Bronchial epithelial cell (primary cell): ENCODE data around the gene ICA1L. TPM values are rescaled to one million over a fixed set of nuclear protein-coding genes. Genes with fewer than 3 reads are reported as not detected.

Experiments used
- DNase-seq: peaks from one replicate; pipeline ENCODE4 v3.0.0-alpha.2; 2010; ENCODE audit warnings: low read depth
- FAIRE-seq: peaks from 2 replicates; lab custom pipeline; 2011; peaks lifted over from hg19 to GRCh38; lab: Jason Lieb, UNC
- H3K27me3 ChIP-seq: 2 replicates; pipeline ENCODE4 v1.5.1; 2011; ENCODE audit warnings: low read length; ENCODE audit not compliant: control insufficient read depth, insufficient read depth
- H3K36me3 ChIP-seq: 2 replicates; pipeline ENCODE4 v1.5.1; 2011; ENCODE audit warnings: low read length; ENCODE audit not compliant: control insufficient read depth, insufficient read depth
- H3K4me3 ChIP-seq: 2 replicates; pipeline ENCODE4 v1.5.1; 2011; ENCODE audit warnings: mild to moderate bottlenecking, low read depth, low read length, control low read depth
- total RNA-seq: library from RNA; depleted of rRNA; stranded (reverse); fragments of >200 nt; gene quantifications from 2 replicates; pipeline ENCODE4 v1.2.1, GENCODE V29; 2014
- TF ChIP-seq, protein P1 (sequence below): IDR thresholded peaks from 2 replicates; pipeline ENCODE4 v1.5.1; 2011; ENCODE audit warnings: mild to moderate bottlenecking, moderate library complexity, low read length, control low read depth, inconsistent platforms; ENCODE audit not compliant: insufficient read depth, severe bottlenecking

Gene ICA1L
- total RNA-seq, 1 donor from 2014 or later, result 1.6 TPM

DNA sequence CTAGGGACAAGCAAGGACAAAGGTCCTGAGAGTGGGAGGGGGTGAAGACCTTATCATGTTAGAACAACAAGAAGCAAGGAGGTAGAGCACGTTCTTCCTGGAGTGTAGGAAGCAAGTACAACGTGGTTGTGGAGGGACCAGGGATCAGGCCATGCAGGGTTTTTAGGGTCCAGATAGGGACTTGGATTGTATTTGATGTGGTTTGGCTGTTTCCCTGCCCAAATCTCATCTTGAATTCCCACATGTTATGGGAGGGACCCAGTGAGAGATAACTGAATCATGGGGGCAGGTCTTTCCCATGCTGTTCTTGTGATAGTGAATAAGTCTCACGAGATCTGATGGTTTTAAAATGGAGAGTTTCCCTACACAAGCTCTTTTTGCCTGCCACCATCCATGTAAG, 53.2 kb downstream of the ICA1L start:
- H3K36me3 ChIP-seq, result no peaks in the 10 kb centered on the region
- TF ChIP-seq, protein P1, sequence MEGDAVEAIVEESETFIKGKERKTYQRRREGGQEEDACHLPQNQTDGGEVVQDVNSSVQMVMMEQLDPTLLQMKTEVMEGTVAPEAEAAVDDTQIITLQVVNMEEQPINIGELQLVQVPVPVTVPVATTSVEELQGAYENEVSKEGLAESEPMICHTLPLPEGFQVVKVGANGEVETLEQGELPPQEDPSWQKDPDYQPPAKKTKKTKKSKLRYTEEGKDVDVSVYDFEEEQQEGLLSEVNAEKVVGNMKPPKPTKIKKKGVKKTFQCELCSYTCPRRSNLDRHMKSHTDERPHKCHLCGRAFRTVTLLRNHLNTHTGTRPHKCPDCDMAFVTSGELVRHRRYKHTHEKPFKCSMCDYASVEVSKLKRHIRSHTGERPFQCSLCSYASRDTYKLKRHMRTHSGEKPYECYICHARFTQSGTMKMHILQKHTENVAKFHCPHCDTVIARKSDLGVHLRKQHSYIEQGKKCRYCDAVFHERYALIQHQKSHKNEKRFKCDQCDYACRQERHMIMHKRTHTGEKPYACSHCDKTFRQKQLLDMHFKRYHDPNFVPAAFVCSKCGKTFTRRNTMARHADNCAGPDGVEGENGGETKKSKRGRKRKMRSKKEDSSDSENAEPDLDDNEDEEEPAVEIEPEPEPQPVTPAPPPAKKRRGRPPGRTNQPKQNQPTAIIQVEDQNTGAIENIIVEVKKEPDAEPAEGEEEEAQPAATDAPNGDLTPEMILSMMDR, result no peak
- FAIRE-seq (no peak), DNase-seq (no peak)
- no peaks in the 10 kb centered on the region for H3K27me3 ChIP-seq
- no peak overlapping the region for H3K4me3 ChIP-seq

DNA sequence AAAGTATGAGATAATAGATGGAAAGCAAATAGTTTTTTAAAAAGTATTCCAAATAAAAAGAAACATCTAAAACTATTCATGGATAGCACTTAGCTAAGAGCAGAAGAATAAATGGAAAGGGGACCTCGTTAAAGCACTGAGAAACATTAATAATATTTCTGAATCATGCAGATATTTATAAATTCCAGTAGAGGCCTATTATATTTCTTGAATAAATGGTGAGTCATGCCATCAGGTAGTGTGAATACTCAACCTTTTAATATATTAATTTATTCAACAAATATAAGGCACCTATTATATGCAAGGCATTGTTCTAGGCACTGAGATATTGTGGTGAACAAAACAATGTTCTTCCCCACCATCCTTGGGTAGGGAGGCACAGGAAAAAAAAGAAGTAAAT, 53.8 kb downstream of the ICA1L start:
- FAIRE-seq (no peak), DNase-seq (peak; percentile 54)
- Histone ChIP-seq H3K36me3 (no peaks in the 10 kb centered on the region), H3K4me3 (no peak overlapping the region), H3K27me3 (no peaks in the 10 kb centered on the region)
- TF ChIP-seq, protein P1, result no peak

DNA sequence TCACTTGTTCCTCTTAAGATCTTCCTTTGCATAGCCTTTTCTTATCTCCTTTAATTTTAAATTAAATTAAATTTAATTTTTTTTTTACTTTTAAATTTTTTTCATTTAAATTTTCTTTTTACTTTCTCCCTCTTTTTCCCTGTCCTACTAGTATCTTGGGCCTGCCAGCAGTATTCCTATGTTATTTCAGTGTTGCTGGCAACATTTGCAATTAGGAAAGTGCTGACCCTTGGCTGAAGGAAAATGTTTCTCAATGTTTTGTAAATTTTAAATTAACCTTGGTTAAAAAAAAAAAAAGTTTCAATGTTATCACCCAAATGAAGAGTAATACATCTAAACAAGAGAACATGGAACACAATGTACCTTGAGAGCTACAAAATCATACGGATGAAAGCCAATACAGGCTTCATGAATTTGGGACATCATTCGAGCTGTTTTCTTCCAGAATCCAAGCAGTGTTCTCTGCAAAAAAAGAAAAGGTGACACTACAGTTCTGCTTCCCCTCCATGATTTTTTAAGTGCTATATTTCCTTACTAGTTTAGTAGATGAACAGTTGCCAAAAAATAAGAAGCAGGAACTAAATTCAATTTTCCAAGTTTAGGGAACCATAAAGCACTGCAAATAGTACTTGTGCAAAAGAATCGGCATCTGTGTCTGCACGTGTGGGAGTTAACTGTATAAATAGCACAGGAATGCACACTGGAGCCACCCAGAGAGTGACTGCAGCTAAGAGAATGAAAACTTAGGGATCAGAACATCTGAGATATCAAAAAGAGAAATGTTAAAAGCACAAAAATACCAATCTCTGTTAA, 55.8 kb downstream of the ICA1L start:
- DNase-seq (no peak), FAIRE-seq (no peak)
- TF ChIP-seq, protein P1, result no peak
- no peak overlapping the region for H3K4me3 ChIP-seq
- H3K27me3 ChIP-seq, result no peaks in the 10 kb centered on the region
- H3K36me3 ChIP-seq, result no peaks in the 10 kb centered on the region

DNA sequence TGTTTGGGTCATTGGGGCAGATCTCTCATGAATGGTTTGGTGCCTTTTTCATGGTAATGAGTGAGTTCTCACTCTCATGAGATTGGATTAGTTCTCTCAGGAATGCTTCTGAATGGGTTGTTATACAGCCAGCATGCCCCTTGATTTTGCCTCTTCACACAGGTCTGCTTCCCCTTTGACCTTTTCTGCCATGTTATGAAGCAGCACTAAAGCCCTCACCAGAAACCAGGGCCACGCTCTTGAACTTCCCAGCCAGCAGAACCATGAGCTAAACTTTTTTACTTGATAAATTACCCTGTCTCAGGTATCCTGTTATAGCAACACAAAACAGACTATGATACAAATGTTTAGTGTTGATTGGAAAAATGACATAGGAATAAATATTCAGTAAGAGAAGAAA, 57.3 kb downstream of the ICA1L start:
- no peak overlapping the region for H3K4me3 ChIP-seq
- TF ChIP-seq, protein P1, result no peak
- DNase-seq, result no peak
- H3K36me3 ChIP-seq, result no peaks in the 10 kb centered on the region
- no peaks in the 10 kb centered on the region for H3K27me3 ChIP-seq
- FAIRE-seq, result no peak

DNA sequence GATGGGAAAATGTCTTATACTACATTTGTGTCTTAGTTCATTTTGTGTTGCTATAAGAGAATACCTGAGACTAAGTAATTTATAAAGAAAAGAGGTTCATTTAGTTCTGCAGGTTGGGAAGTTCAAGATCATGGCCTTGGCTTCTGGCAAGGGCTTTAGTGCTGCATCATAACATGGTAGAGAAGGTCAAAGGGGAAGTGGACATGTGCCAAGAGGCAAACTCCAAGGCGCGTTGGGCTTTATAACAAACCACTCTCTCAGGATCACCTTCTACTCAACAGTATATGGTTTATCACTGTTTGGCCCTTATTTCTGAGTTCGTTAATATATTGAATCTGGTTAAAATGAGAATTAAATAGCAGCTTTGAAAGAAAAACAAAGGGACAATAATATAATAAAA, 58.2 kb downstream of the ICA1L start:
- no peak overlapping the region for H3K4me3 ChIP-seq
- DNase-seq (no peak), FAIRE-seq (no peak)
- H3K27me3 ChIP-seq, result no peaks in the 10 kb centered on the region
- TF ChIP-seq, protein P1, result no peak
- no peaks in the 10 kb centered on the region for H3K36me3 ChIP-seq
